ENCODE results near the gene BCAS3.

DNA sequence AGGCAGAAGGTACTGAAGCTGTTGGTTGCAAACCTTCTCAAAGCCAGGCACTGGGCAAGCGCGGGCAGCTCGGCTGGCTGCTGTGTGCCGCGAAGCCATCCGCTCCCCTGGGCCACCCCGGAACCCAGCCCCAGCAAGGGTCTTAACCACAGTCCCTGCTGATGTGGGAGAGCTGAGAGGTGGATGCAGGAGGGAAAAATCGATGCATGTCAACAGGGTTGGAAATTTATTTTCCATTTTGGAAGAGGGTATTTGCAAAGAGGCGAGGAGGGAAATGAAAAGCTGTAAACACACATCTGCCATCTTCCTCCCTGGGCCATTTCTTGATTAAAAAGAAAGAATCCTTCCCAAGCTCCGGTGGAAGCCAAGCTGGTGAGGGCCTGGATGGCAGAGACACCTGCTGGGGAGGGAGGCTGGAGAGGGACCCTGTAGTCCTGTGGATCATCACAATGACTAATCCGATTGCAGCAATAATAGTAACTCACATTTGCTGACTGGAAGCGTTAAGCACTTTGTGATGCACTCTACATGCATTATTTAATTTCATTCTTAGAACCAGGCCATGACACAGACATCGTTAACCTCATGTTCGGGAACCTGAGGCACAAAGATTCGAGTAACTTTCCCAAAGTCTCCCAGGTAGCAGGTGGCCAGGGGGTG, 708.1 kb downstream of the BCAS3 start:
- no peak for TF ChIP-seq GATA3 (IDR thresholded peaks at IDR 0.05; ENCODE audit: low read depth, low read length)
- TF ChIP-seq GATA2 (IDR thresholded peaks at IDR 0.05; ENCODE audit: low read depth, low read length), result no peak

Measured in SH-SY5Y (cell line).